ENCODE results near the gene PPP1R8.
A peak's percentile ranks its signal among the peaks of the same experiment; 100 is the strongest.

PPP1R8 gene

GRCh38 chr1:27858949-27859576, 28.5 kb downstream of the PPP1R8 start:
- Histone ChIP-seq H3K9me3 (no peaks in the 10 kb centered on the region), H3K27ac (peak overlapping the region; percentile 76), H3K4me3 (ENCODE audit: low read depth in 1 of 2, low read length in 1 of 2) (no peak overlapping the region), H3K4me1 (ENCODE audit: control insufficient read depth in 1 of 2, insufficient read depth in 1 of 2, low read depth in 1 of 2, low read length in 1 of 2) (peaks cover 38 to 41% of the 10 kb centered on the region in 2 experiments), H3K27me3 (no peaks in the 10 kb centered on the region), H3K36me3 (no peaks in the 10 kb centered on the region)
- TF ChIP-seq, protein P1, sequence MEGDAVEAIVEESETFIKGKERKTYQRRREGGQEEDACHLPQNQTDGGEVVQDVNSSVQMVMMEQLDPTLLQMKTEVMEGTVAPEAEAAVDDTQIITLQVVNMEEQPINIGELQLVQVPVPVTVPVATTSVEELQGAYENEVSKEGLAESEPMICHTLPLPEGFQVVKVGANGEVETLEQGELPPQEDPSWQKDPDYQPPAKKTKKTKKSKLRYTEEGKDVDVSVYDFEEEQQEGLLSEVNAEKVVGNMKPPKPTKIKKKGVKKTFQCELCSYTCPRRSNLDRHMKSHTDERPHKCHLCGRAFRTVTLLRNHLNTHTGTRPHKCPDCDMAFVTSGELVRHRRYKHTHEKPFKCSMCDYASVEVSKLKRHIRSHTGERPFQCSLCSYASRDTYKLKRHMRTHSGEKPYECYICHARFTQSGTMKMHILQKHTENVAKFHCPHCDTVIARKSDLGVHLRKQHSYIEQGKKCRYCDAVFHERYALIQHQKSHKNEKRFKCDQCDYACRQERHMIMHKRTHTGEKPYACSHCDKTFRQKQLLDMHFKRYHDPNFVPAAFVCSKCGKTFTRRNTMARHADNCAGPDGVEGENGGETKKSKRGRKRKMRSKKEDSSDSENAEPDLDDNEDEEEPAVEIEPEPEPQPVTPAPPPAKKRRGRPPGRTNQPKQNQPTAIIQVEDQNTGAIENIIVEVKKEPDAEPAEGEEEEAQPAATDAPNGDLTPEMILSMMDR (IDR thresholded peaks at IDR 0.05) = no peak

DNA sequence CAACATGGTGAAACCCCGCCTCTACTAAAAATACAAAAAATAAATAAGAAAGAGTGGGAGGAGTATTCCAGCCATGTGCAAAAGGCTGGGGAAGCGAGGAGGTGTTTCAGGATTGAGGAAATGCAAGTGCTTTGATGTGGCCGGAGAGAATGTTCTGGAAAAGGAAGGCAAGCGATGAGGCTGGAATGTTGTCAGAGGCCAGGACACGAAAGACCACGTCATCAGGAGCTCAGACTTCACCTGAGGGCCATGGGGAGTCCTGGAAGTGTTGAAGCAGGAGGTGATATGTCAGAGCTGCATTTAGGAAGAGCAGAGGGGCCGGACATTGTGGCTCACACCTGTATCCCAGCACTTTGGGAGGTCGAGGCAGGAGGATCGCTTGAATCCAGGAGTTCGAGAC, 30.9 kb downstream of the PPP1R8 start:
- H3K27me3 ChIP-seq = no peaks in the 10 kb centered on the region
- H3K4me3 ChIP-seq (ENCODE audit: low read depth in 1 of 2, low read length in 1 of 2) = no peak overlapping the region
- TF ChIP-seq, protein P1 (IDR thresholded peaks at IDR 0.05) = no peak
- no peaks in the 10 kb centered on the region for H3K9me3 ChIP-seq
- H3K27ac ChIP-seq = peak overlapping the region; percentile 98
- H3K4me1 ChIP-seq (ENCODE audit: control insufficient read depth in 1 of 2, insufficient read depth in 1 of 2, low read depth in 1 of 2, low read length in 1 of 2) = peaks cover 53 to 64% of the 10 kb centered on the region in 2 experiments
- no peaks in the 10 kb centered on the region for H3K36me3 ChIP-seq

GRCh38 chr1:27862004-27862403, 31.4 kb downstream of the PPP1R8 start:
- H3K4me1 ChIP-seq (ENCODE audit: control insufficient read depth in 1 of 2, insufficient read depth in 1 of 2, low read depth in 1 of 2, low read length in 1 of 2) = peaks cover 56 to 69% of the 10 kb centered on the region in 2 experiments
- TF ChIP-seq, protein P1 (IDR thresholded peaks at IDR 0.05) = no peak
- H3K9me3 ChIP-seq = no peaks in the 10 kb centered on the region
- no peaks in the 10 kb centered on the region for H3K36me3 ChIP-seq
- H3K27ac ChIP-seq = peak overlapping the region; percentile 98
- H3K27me3 ChIP-seq = no peaks in the 10 kb centered on the region
- H3K4me3 ChIP-seq (ENCODE audit: low read depth in 1 of 2, low read length in 1 of 2) = no peak overlapping the region

- Histone ChIP-seq H3K4me3 (ENCODE audit: low read depth in 1 of 2, low read length in 1 of 2) (peak overlapping the region; percentile 53 to 54), H3K27ac (peak overlapping the region; percentile 98), H3K27me3 (no peaks in the 10 kb centered on the region), H3K9me3 (no peaks in the 10 kb centered on the region), H3K36me3 (no peaks in the 10 kb centered on the region), H3K4me1 (ENCODE audit: control insufficient read depth in 1 of 2, insufficient read depth in 1 of 2, low read depth in 1 of 2, low read length in 1 of 2) (peaks cover 65 to 76% of the 10 kb centered on the region in 2 experiments)
- TF ChIP-seq, protein P1 (IDR thresholded peaks at IDR 0.05) = no peak
These were observed 32.3 kb downstream of the PPP1R8 start for GRCh38 chr1:27862671-27863537.

DNA sequence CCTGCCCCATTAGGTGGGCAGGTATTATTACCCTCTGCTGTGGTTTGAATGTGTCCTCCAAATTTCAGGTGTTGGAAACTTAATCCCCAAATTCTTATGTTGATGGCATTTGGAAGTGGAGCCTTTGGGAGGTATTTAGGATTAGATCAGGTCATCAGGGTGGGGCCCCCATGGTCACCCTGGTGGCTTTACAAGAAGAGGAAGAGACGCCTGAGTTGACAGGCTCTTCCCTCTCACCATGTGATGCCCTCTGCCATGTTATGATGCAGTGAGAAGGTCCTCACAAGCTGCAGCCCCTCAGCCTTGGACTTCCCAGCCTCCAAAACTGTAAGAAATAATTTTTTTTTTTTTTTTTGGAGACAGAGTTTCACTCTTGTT, 32.9 kb downstream of the PPP1R8 start:
- H3K27ac ChIP-seq = peak overlapping the region; percentile 98

More for the DNA sequence above, 32.9 kb downstream of the PPP1R8 start:
- TF ChIP-seq, protein P1 (IDR thresholded peaks at IDR 0.05) = no peak
- Histone ChIP-seq H3K4me3 (ENCODE audit: low read depth in 1 of 2, low read length in 1 of 2) (peak overlapping the region; percentile 53 to 54), H3K36me3 (no peaks in the 10 kb centered on the region), H3K27me3 (no peaks in the 10 kb centered on the region), H3K4me1 (ENCODE audit: control insufficient read depth in 1 of 2, insufficient read depth in 1 of 2, low read depth in 1 of 2, low read length in 1 of 2) (peaks cover 66 to 76% of the 10 kb centered on the region in 2 experiments), H3K9me3 (no peaks in the 10 kb centered on the region)
